Measurements from ENCODE around the gene OAS3.
A peak's percentile ranks its signal among the peaks of the same experiment; 100 is the strongest.
"Not testable (repeated sequence)": the region's sequence is repeated elsewhere in the genome, so short reads cannot be mapped to it uniquely, and the experiment has no call there.

The OAS3 gene

GRCh38 chr12:112950701-112951100, 12.4 kb downstream of the OAS3 start:
- no peak for DNase-seq (ENCODE audit: low read depth)

GRCh38 chr12:112957125-112957524, 18.9 kb downstream of the OAS3 start:
- not testable (repeated sequence) for DNase-seq (ENCODE audit: low read depth)

GRCh38 chr12:112961074-112961473, 22.8 kb downstream of the OAS3 start:
- DNase-seq (ENCODE audit: low read depth) = no peak

- DNase-seq (ENCODE audit: low read depth) = no peak
Observed at GRCh38 chr12:112961536-112961935, 23.3 kb downstream of the OAS3 start.

GRCh38 chr12:112962561-112962960, 24.3 kb downstream of the OAS3 start:
- no peak for DNase-seq (ENCODE audit: low read depth)

- no peak for DNase-seq (ENCODE audit: low read depth)
Observed at GRCh38 chr12:112963227-112963861, 25.1 kb downstream of the OAS3 start.

GRCh38 chr12:112964067-112964670, 25.9 kb downstream of the OAS3 start:
- DNase-seq (ENCODE audit: low read depth) = no peak

- no peak for DNase-seq (ENCODE audit: low read depth)
Observed at GRCh38 chr12:112964915-112965314, 26.6 kb downstream of the OAS3 start.

GRCh38 chr12:112965643-112966042, 27.4 kb downstream of the OAS3 start:
- no peak for DNase-seq (ENCODE audit: low read depth)

- DNase-seq (ENCODE audit: low read depth) = no peak
Observed at GRCh38 chr12:112967306-112967705, 29.0 kb downstream of the OAS3 start.

- DNase-seq (ENCODE audit: low read depth) = no peak
Observed at GRCh38 chr12:112967858-112968257, 29.6 kb downstream of the OAS3 start.

- no peak for DNase-seq (ENCODE audit: low read depth)
Observed at GRCh38 chr12:112969547-112970306, 31.5 kb downstream of the OAS3 start.

- no peak for DNase-seq (ENCODE audit: low read depth)
Observed at GRCh38 chr12:112970391-112970790, 32.1 kb downstream of the OAS3 start.

- DNase-seq (ENCODE audit: low read depth) = no peak
Observed at GRCh38 chr12:112971248-112971647, 33.0 kb downstream of the OAS3 start.

GRCh38 chr12:112973011-112973735, 34.9 kb downstream of the OAS3 start:
- DNase-seq (ENCODE audit: low read depth) = no peak

- DNase-seq (ENCODE audit: low read depth) = no peak
Observed at GRCh38 chr12:112973818-112974231, 35.6 kb downstream of the OAS3 start.

GRCh38 chr12:112974904-112975303, 36.6 kb downstream of the OAS3 start:
- no peak for DNase-seq (ENCODE audit: low read depth)

GRCh38 chr12:112977139-112977538, 38.9 kb downstream of the OAS3 start:
- no peak for DNase-seq (ENCODE audit: low read depth)

- peak; percentile 25 for DNase-seq (ENCODE audit: low read depth)
Observed at GRCh38 chr12:112977641-112978040, 39.4 kb downstream of the OAS3 start.

GRCh38 chr12:112978163-112979040, 40.1 kb downstream of the OAS3 start, which contains the start of gene OAS2:
Gene OAS2, plus strand, starts transcription at chr12:112978519. Its CDS starts 90 bp downstream, at chr12:112978609.
- peak; percentile 86 for DNase-seq (ENCODE audit: low read depth)

GRCh38 chr12:112979041-112979680, 40.9 kb downstream of the OAS3 start:
- peak; percentile 39 for DNase-seq (ENCODE audit: low read depth)

Data from ELR (cell line).